HEK293 (cell line): ENCODE data around the gene HSF2BP.

Experiments
- CTCF ChIA-PET: fragments of 350-600 bp; formaldehyde crosslinking; extraction: SDS; loops from one replicate; lab custom pipeline; 2021; ENCODE audit warnings: antibody characterized with exemption; lab: Yijun Ruan, JAX
- POLR2A ChIA-PET: fragments of 300-600 bp; formaldehyde crosslinking; extraction: SDS; loops from one replicate; lab custom pipeline; 2020; ENCODE audit warnings: antibody characterized with exemption, inconsistent platforms; lab: Yijun Ruan, JAX
- H3K27ac ChIP-seq: fragments of 200-500 bp; sonication (Bioruptor generic); 2 replicates; pipeline ENCODE4 v1.5.1; 2014; ENCODE audit warnings: low read depth, low read length, control low read depth, inconsistent platforms; ENCODE audit errors: extremely low read depth
- H3K36me3 ChIP-seq, 2 experiments: fragments of 200-500 bp in 1 of 2; sonication (Bioruptor generic) in 1 of 2; 1 replicate in 1 of 2; 2 replicates in 1 of 2; pipeline ENCODE4 v1.5.1; 2014 to 2017; ENCODE audit warnings: inconsistent platforms in 2 of 2, low read length in 2 of 2; ENCODE audit not compliant: control insufficient read depth in 2 of 2, insufficient read depth in 1 of 2
- H3K4me1 ChIP-seq: fragments of 200-500 bp; sonication (Bioruptor generic); 2 replicates; pipeline ENCODE4 v1.5.1; 2014; ENCODE audit warnings: mild to moderate bottlenecking, low read length, inconsistent platforms; ENCODE audit not compliant: control insufficient read depth, insufficient read depth
- H3K4me3 ChIP-seq: 2 replicates; pipeline ENCODE4 v1.5.1; 2011; ENCODE audit warnings: low read depth, mild to moderate bottlenecking, control low read depth, low read length, moderate library complexity
- H3K9me3 ChIP-seq: fragments of 200-500 bp; sonication (Bioruptor generic); 2 replicates; pipeline ENCODE4 v1.5.1; 2014; ENCODE audit warnings: low read depth, low read length, inconsistent platforms; ENCODE audit not compliant: control insufficient read depth, insufficient read depth
- ATF2 ChIP-seq: fragments of 450-650 bp; formaldehyde crosslinking; IDR thresholded peaks from 2 replicates; pipeline ENCODE4 v1.5.1; 2016; ENCODE audit warnings: missing biosample characterization, missing genetic modification characterization, low read depth
- IKZF3 ChIP-seq: fragments of 450-650 bp; IDR thresholded peaks from 2 replicates; pipeline ENCODE4 v1.5.0; 2018; ENCODE audit warnings: missing biosample characterization, mild to moderate bottlenecking, missing genetic modification characterization, moderate library complexity
- KLF1 ChIP-seq: fragments of 450-650 bp; formaldehyde crosslinking; IDR thresholded peaks from 2 replicates; pipeline ENCODE4 v1.5.1; 2016; ENCODE audit warnings: missing biosample characterization, missing genetic modification characterization
- KLF16 ChIP-seq: fragments of 450-650 bp; formaldehyde crosslinking; IDR thresholded peaks from 2 replicates; pipeline ENCODE4 v1.5.1; 2017; ENCODE audit warnings: missing biosample characterization, missing genetic modification characterization
- WT1 ChIP-seq: fragments of 450-650 bp; formaldehyde crosslinking; IDR thresholded peaks from 2 replicates; pipeline ENCODE4 v1.5.1; 2016; ENCODE audit warnings: missing biosample characterization, missing genetic modification characterization
- YY2 ChIP-seq: fragments of 450-650 bp; formaldehyde crosslinking; IDR thresholded peaks from 2 replicates; pipeline ENCODE4 v1.5.1; 2016; ENCODE audit warnings: missing biosample characterization, missing genetic modification characterization
- ZBTB44 ChIP-seq: fragments of 450-650 bp; IDR thresholded peaks from 2 replicates; pipeline ENCODE4 v1.5.1; 2018; ENCODE audit warnings: missing biosample characterization, mild to moderate bottlenecking, missing genetic modification characterization
- ZBTB8A ChIP-seq: fragments of 450-650 bp; formaldehyde crosslinking; IDR thresholded peaks from 2 replicates; pipeline ENCODE4 v1.5.1; 2016; ENCODE audit warnings: missing biosample characterization, missing genetic modification characterization
- ZIC2 ChIP-seq: fragments of 450-650 bp; formaldehyde crosslinking; IDR thresholded peaks from 2 replicates; pipeline ENCODE4 v1.5.1; 2016; ENCODE audit warnings: missing biosample characterization, missing genetic modification characterization
- ZNF133 ChIP-seq: fragments of 450-650 bp; formaldehyde crosslinking; IDR thresholded peaks from 2 replicates; pipeline ENCODE4 v1.5.1; 2016; ENCODE audit warnings: missing biosample characterization, missing genetic modification characterization
- ZNF510 ChIP-seq: fragments of 450-650 bp; formaldehyde crosslinking; IDR thresholded peaks from 2 replicates; pipeline ENCODE4 v1.5.1; 2018; ENCODE audit warnings: mild to moderate bottlenecking, missing genetic modification characterization, missing biosample characterization; ENCODE audit not compliant: insufficient replicate concordance
- ZNF513 ChIP-seq: fragments of 450-650 bp; IDR thresholded peaks from 2 replicates; pipeline ENCODE4 v1.5.1; 2018; ENCODE audit warnings: missing biosample characterization, missing genetic modification characterization
- ZNF580 ChIP-seq: fragments of 450-650 bp; formaldehyde crosslinking; IDR thresholded peaks from 2 replicates; pipeline ENCODE4 v1.5.1; 2016; ENCODE audit warnings: missing biosample characterization, missing genetic modification characterization
- ZNF843 ChIP-seq: fragments of 450-650 bp; formaldehyde crosslinking; IDR thresholded peaks from 2 replicates; pipeline ENCODE4 v1.5.1; 2016; ENCODE audit warnings: missing biosample characterization, missing genetic modification characterization
- ZSCAN18 ChIP-seq: fragments of 450-650 bp; formaldehyde crosslinking; IDR thresholded peaks from 2 replicates; pipeline ENCODE4 v1.5.1; 2016; ENCODE audit warnings: missing biosample characterization, missing genetic modification characterization
- TF ChIP-seq, protein P1 (sequence below): fragments of 450-650 bp; formaldehyde crosslinking; IDR thresholded peaks from 2 replicates; pipeline ENCODE4 v1.5.1; 2016; ENCODE audit warnings: missing biosample characterization, missing genetic modification characterization
- TF ChIP-seq, protein P2 (sequence below): fragments of 450-650 bp; formaldehyde crosslinking; IDR thresholded peaks from 2 replicates; pipeline ENCODE4 v1.5.1; 2016; ENCODE audit warnings: missing biosample characterization, missing genetic modification characterization

Gene HSF2BP

DNA sequence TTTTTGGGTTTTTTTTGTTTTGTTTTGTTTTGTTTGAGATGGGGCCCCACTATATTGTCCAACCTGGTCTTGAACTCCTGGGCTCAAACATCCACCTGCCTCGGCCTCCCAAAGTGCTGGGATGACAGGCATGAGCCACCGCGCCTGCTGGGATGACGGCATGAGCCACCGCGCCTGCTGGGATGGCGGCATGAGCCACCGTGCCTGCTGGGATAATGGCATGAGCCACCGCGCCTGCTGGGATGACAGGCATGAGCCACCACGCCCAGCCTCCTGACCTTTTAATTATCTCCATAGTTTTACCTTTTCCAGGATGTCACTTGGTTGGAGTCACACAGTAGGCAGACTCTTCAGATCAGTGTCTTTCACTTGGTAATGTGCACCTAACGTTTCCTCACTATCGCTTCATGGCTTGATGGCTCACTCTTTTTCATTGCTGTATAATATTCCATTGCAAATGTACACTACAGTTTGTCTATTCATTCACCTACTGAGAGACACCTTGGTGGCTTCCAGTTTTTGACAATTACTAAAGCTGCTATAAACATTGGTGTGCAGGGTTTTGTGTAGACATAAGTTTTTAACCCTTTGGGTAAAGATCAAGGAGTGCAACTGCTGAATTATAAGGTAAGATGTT, 49.6 kb upstream of the HSF2BP start (continued):
- TF ChIP-seq ZIC2 (tag by site-specific recombination) = peak; percentile 90
- TF ChIP-seq IKZF3 (tag by site-specific recombination) = no peak
- TF ChIP-seq KLF16 (tag by site-specific recombination) = no peak
- TF ChIP-seq, protein P1, sequence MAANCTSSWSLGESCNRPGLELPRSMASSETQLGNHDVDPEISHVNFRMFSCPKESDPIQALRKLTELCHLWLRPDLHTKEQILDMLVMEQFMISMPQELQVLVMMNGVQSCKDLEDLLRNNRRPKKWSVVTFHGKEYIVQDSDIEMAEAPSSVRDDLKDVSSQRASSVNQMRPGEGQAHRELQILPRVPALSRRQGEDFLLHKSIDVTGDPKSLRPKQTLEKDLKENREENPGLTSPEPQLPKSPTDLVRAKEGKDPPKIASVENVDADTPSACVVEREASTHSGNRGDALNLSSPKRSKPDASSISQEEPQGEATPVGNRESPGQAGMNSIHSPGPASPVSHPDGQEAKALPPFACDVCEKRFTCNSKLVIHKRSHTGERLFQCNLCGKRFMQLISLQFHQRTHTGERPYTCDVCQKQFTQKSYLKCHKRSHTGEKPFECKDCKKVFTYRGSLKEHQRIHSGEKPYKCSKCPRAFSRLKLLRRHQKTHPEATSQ (tag by site-specific recombination) = 0 out of 2 replicates have a peak, but pooled peaks have one; percentile 10
- no peak for TF ChIP-seq KLF1 (tag by site-specific recombination)
- no peak for TF ChIP-seq ATF2 (tag by site-specific recombination)
- TF ChIP-seq, protein P2, sequence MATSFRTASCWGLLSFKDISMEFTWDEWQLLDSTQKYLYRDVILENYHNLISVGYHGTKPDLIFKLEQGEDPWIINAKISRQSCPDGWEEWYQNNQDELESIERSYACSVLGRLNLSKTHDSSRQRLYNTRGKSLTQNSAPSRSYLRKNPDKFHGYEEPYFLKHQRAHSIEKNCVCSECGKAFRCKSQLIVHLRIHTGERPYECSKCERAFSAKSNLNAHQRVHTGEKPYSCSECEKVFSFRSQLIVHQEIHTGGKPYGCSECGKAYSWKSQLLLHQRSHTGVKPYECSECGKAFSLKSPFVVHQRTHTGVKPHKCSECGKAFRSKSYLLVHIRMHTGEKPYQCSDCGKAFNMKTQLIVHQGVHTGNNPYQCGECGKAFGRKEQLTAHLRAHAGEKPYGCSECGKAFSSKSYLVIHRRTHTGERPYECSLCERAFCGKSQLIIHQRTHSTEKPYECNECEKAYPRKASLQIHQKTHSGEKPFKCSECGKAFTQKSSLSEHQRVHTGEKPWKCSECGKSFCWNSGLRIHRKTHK (tag by site-specific recombination) = no peak
- TF ChIP-seq ZBTB8A (tag by site-specific recombination) = no peak
- no peak for TF ChIP-seq ZNF843 (tag by site-specific recombination)

GRCh38 chr21:43707462-43707861, 48.2 kb upstream of the HSF2BP start:
- H3K27ac ChIP-seq = no peak overlapping the region
- no peaks in the 10 kb centered on the region for H3K9me3 ChIP-seq
- peaks cover 4% of the 10 kb centered on the region for H3K4me1 ChIP-seq
- ChIA-PET POLR2A (no interaction called here), CTCF (interaction anchor here (0.7 kb wide), 1 partner anchor 15 kb away, joined by 3 read pairs; no protein-coding TSS in a partner anchor)
- H3K4me3 ChIP-seq = no peak overlapping the region
- no peaks in the 10 kb centered on the region for H3K36me3 ChIP-seq
- TF ChIP-seq KLF1 (tag by site-specific recombination) (peak; percentile 57), WT1 (tag by site-specific recombination) (peak; percentile 56; the same call in 1 of the 2 replicates), YY2 (no peak), ZNF580 (tag by site-specific recombination) (no peak)
- TF ChIP-seq, protein P1 (tag by site-specific recombination) = no peak

DNA sequence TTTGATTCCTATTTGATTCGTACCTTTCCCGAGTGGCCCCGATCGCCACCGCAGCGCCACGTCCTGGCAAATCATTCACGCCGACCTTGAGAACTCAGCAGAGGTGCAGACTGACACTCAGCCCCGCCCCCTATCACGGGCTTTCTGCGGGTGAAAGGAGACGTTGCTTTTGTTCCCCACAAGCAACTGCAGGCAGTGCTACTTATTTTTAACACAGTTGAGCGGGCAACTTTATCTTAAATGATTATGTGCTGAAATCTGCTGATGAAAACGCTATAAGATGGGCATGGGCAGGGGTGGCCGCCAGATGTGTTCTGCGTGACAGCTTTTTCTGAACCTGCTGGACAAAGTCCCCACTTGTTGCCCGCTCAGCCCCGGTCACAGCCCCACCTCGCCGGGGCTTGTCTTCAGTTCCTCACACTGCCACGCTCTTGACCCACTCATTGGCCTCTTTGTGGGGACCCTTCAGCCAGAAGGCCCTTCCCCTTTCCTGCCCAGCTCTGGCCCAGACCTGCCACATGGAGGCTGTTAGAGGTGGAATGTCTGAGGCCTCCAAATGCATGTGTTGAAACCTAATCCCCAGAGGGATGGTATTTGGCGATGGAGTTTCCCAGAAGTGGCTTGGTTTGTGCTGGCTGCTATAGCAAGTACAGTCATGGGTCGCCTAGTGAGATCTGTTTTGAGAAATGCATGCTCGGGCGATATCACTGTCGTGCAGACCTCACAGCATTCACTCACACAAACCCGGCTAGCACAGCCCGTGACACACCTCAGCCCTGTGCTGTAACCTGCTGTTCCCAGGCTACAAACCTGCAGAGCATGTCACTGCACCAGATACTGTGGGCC, 44.0 kb upstream of the HSF2BP start:
- H3K27ac ChIP-seq = no peak overlapping the region
- H3K36me3 ChIP-seq = no peaks in the 10 kb centered on the region
- H3K9me3 ChIP-seq = no peaks in the 10 kb centered on the region
- H3K4me1 ChIP-seq = no peaks in the 10 kb centered on the region
- CTCF ChIA-PET = interaction anchor here (2.3 kb wide), 1 partner anchor 25 kb away, joined by 12 read pairs; no protein-coding TSS in a partner anchor
- H3K4me3 ChIP-seq = no peak overlapping the region
- POLR2A ChIA-PET = no interaction called here
- TF ChIP-seq ZNF133 (tag by site-specific recombination) (no peak), ZSCAN18 (tag by site-specific recombination) (no peak), ZNF513 (tag by site-specific recombination) (no peak), ZNF510 (tag by site-specific recombination) (no peak), ZIC2 (tag by site-specific recombination) (peak; percentile 70; the same call in 1 of the 2 replicates), ZBTB44 (0 out of 2 replicates have a peak, but pooled peaks have one; percentile 18)
